ENCODE results near the gene CENPP. TPM values are rescaled to one million over a fixed set of nuclear protein-coding genes. Genes with fewer than 3 reads are reported as not detected.
"Not testable (repeated sequence)": the region's sequence is repeated elsewhere in the genome, so short reads cannot be mapped to it uniquely, and the experiment has no call there.

Gene CENPP
- total RNA-seq, 1 donor from 2014 or later: 7.7 TPM

- no peak for TF ChIP-seq CTCF (IDR thresholded peaks at IDR 0.05)
- peaks cover 19% of the 10 kb centered on the region for H3K4me1 Mint-ChIP-seq (ENCODE audit: low read depth)
- no peak overlapping the region for H3K4me3 Mint-ChIP-seq (ENCODE audit: unreplicated experiment)
- H3K27ac Mint-ChIP-seq (ENCODE audit: unreplicated experiment): no peak overlapping the region
- no peaks in the 10 kb centered on the region for H3K9me3 Mint-ChIP-seq (ENCODE audit: low read depth)
- DNase-seq (ENCODE audit: low spot score): no peak
- no peaks in the 10 kb centered on the region for H3K27me3 Mint-ChIP-seq (ENCODE audit: low read depth)
- peaks cover 37% of the 10 kb centered on the region for H3K36me3 Mint-ChIP-seq (ENCODE audit: low read depth)
Measured at GRCh38 chr9:92618633-92619225, 293.0 kb downstream of the CENPP start.

GRCh38 chr9:92619601-92620300, 294.0 kb downstream of the CENPP start:
- DNase-seq (ENCODE audit: low spot score): no peak
- Mint-ChIP-seq H3K4me3 (ENCODE audit: unreplicated experiment) (no peak overlapping the region), H3K36me3 (ENCODE audit: low read depth) (peaks cover 32% of the 10 kb centered on the region), H3K9me3 (ENCODE audit: low read depth) (no peaks in the 10 kb centered on the region), H3K27me3 (ENCODE audit: low read depth) (no peaks in the 10 kb centered on the region), H3K27ac (ENCODE audit: unreplicated experiment) (peak overlapping the region; percentile 22), H3K4me1 (ENCODE audit: low read depth) (peaks cover 19% of the 10 kb centered on the region)
- no peak for TF ChIP-seq CTCF (IDR thresholded peaks at IDR 0.05)

GRCh38 chr9:92620845-92621244, 295.1 kb downstream of the CENPP start:
- Mint-ChIP-seq H3K27ac (ENCODE audit: unreplicated experiment) (no peak overlapping the region), H3K4me1 (ENCODE audit: low read depth) (peaks cover 23% of the 10 kb centered on the region), H3K27me3 (ENCODE audit: low read depth) (no peaks in the 10 kb centered on the region), H3K4me3 (ENCODE audit: unreplicated experiment) (no peak overlapping the region), H3K9me3 (ENCODE audit: low read depth) (no peaks in the 10 kb centered on the region), H3K36me3 (ENCODE audit: low read depth) (peaks cover 26% of the 10 kb centered on the region)
- no peak for TF ChIP-seq CTCF (IDR thresholded peaks at IDR 0.05)
- no peak for DNase-seq (ENCODE audit: low spot score)

- not testable (repeated sequence) for DNase-seq (ENCODE audit: low spot score); H3K27me3 Mint-ChIP-seq (ENCODE audit: low read depth); H3K4me3 Mint-ChIP-seq (ENCODE audit: unreplicated experiment); H3K9me3 Mint-ChIP-seq (ENCODE audit: low read depth); H3K27ac Mint-ChIP-seq (ENCODE audit: unreplicated experiment)
- Mint-ChIP-seq H3K4me1 (ENCODE audit: low read depth) (peaks cover 22% of the 10 kb centered on the region), H3K36me3 (ENCODE audit: low read depth) (peaks cover 32% of the 10 kb centered on the region)
Measured at GRCh38 chr9:92623936-92624335, 298.2 kb downstream of the CENPP start.

- Mint-ChIP-seq H3K4me3 (ENCODE audit: unreplicated experiment) (no peak overlapping the region), H3K9me3 (ENCODE audit: low read depth) (peaks cover 11% of the 10 kb centered on the region), H3K36me3 (ENCODE audit: low read depth) (peaks cover 35% of the 10 kb centered on the region), H3K4me1 (ENCODE audit: low read depth) (peaks cover 17% of the 10 kb centered on the region), H3K27me3 (ENCODE audit: low read depth) (no peaks in the 10 kb centered on the region), H3K27ac (ENCODE audit: unreplicated experiment) (no peak overlapping the region)
- DNase-seq (ENCODE audit: low spot score): no peak
- no peak for TF ChIP-seq CTCF (IDR thresholded peaks at IDR 0.05)
Measured at GRCh38 chr9:92626484-92626883, 300.7 kb downstream of the CENPP start.

- H3K27ac Mint-ChIP-seq (ENCODE audit: unreplicated experiment): no peak overlapping the region
- H3K9me3 Mint-ChIP-seq (ENCODE audit: low read depth): peaks cover 11% of the 10 kb centered on the region
- H3K27me3 Mint-ChIP-seq (ENCODE audit: low read depth): no peaks in the 10 kb centered on the region
- DNase-seq (ENCODE audit: low spot score): no peak
- peaks cover 39% of the 10 kb centered on the region for H3K36me3 Mint-ChIP-seq (ENCODE audit: low read depth)
- no peak for TF ChIP-seq CTCF (IDR thresholded peaks at IDR 0.05)
- H3K4me1 Mint-ChIP-seq (ENCODE audit: low read depth): peaks cover 24% of the 10 kb centered on the region
- H3K4me3 Mint-ChIP-seq (ENCODE audit: unreplicated experiment): no peak overlapping the region
Measured at GRCh38 chr9:92627651-92628050, 301.9 kb downstream of the CENPP start.
